ENCODE data around the gene DEDD.

GRCh38 chr1:161084597-161084988 lies 47.9 kb downstream of the DEDD start:
- TF ChIP-seq CTCF (conservative IDR thresholded peaks at IDR 0.05; ENCODE audit: low read length) (no peak), EZH2phosphoT487 (IDR thresholded peaks at IDR 0.05; ENCODE audit: borderline replicate concordance, low read depth, low read length) (no peak)
